Breast epithelium (tissue), 4 donors: ENCODE data around the gene RPH3AL. TPM values are rescaled to one million over a fixed set of nuclear protein-coding genes. Genes with fewer than 3 reads are reported as not detected.

ENCODE experiments used
- DNase-seq, 2 donors: peaks; one replicate each; pipeline ENCODE4 v3.0.0-alpha.2; 2019; ENCODE audit warnings: low spot score in 2 of 2
- H3K27ac ChIP-seq, 2 donors: fragments of 200-600 bp; sonication (generic) in 1 of 2; one replicate each; pipeline ENCODE4 v1.5.1; 2016 to 2019; ENCODE audit warnings: mild to moderate bottlenecking in 1 of 2
- H3K27me3 ChIP-seq, 2 donors: fragments of 200-600 bp; sonication (generic) in 1 of 2; one replicate each; pipeline versions ENCODE4 v1.5.1 to v1.6.0; 2017 to 2019; ENCODE audit warnings: control low read depth in 1 of 2, mild to moderate bottlenecking in 1 of 2
- H3K36me3 ChIP-seq: fragments of 200-600 bp; one replicate; pipeline ENCODE4 v1.5.1; 2019
- H3K4me1 ChIP-seq, 2 donors: fragments of 200-600 bp; sonication (generic); one replicate each; pipeline ENCODE4 v1.5.1; 2016 to 2019; ENCODE audit warnings: control low read depth in 1 of 2
- H3K4me3 ChIP-seq, 3 donors: fragments of 200-600 bp; sonication (generic); 1 replicate in 2 of 3; 2 replicates in 1 of 3; pipeline ENCODE4 v1.5.1; 2016 to 2019; ENCODE audit warnings: mild to moderate bottlenecking in 3 of 3, moderate library complexity in 2 of 3
- H3K9me3 ChIP-seq, 2 donors: fragments of 200-600 bp; sonication (generic) in 1 of 2; one replicate each; pipeline ENCODE4 v1.5.1; 2016 to 2019; ENCODE audit warnings: control low read depth in 1 of 2
- CTCF ChIP-seq, 3 donors: fragments of 450-650 bp; IDR thresholded peaks; one replicate each; pipeline ENCODE4 v1.5.1; 2016 to 2017; ENCODE audit warnings: antibody characterized with exemption in 3 of 3, mild to moderate bottlenecking in 3 of 3, moderate library complexity in 3 of 3
- POLR2A ChIP-seq: fragments of 450-650 bp; IDR thresholded peaks from one replicate; pipeline ENCODE4 v1.6.1; 2016; ENCODE audit warnings: antibody characterized with exemption, mild to moderate bottlenecking, moderate library complexity
- POLR2AphosphoS5 ChIP-seq, 3 donors: sonication (generic); formaldehyde crosslinking; IDR thresholded peaks; one replicate each; pipeline ENCODE4 v1.6.1; 2017; ENCODE audit warnings: antibody characterized with exemption in 3 of 3
- intact Hi-C: fragments of 100-400 bp; cut with DNase I; formaldehyde crosslinking; loops from one replicate; pipeline ENCODE4 v1.15.1; 2023; ENCODE audit warnings: low total_unique reads
- total RNA-seq, 3 donors: library from RNA; depleted of rRNA; stranded (reverse); fragments of >200 nt; gene quantifications; one replicate each; pipeline ENCODE4 v1.1.0, GENCODE V29; 2016

RPH3AL gene
- total RNA-seq, 3 donors from 2014 or later: 9.6 to 15.7 (median 15.4) TPM

DNA sequence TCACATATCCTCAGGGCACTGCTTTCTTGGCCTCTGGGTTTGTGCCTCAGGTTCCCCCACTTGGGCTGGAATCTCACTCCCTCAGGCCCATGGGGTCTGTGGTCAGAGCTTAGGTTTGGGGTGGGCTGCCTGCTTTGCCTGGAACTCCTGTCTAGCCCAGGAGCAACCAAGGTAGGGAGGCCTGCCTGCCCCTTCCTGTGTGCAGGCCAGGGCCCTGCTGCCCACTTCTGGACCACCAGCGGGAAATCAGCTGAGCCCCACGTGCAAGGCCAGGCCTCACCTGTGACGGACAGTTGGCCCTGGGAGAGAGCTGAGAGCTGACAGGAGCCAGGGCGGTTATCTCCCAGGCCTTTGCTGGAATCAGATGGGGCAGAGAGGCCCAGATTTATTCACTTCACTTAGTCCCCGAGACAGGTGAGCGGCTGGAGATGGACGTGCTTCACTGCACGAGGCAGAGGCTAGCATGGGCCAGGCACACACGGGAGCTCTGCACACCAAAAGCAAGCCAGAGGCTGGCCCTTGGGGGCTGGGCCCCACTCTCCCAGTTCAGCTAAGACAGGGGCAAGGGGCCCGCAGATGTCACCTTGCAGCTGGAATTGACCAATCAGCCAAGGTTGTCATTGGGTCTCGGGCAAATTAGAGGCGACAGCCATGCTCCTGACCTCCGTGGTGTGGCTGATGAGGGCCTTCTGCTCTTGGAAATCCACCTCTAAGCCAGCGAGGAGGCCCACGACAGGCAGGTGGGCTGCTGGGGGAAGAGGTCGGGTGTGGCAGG, 121.2 kb downstream of the RPH3AL start:
- Histone ChIP-seq H3K36me3 (no peaks in the 10 kb centered on the region), H3K4me1 (no peaks in the 10 kb centered on the region), H3K9me3 (no peaks in the 10 kb centered on the region), H3K4me3 (no peak overlapping the region), H3K27me3 (no peaks in the 10 kb centered on the region), H3K27ac (peak overlapping the region in 1 of 2 donors; percentile 85)
- intact Hi-C loops: no loop called here
- TF ChIP-seq POLR2A (no peak), CTCF (IDR thresholded peaks at IDR 0.05) (no peak), POLR2AphosphoS5 (IDR thresholded peaks at IDR 0.05) (no peak)
- peak in 1 of 2 donors; percentile 35 for DNase-seq

DNA sequence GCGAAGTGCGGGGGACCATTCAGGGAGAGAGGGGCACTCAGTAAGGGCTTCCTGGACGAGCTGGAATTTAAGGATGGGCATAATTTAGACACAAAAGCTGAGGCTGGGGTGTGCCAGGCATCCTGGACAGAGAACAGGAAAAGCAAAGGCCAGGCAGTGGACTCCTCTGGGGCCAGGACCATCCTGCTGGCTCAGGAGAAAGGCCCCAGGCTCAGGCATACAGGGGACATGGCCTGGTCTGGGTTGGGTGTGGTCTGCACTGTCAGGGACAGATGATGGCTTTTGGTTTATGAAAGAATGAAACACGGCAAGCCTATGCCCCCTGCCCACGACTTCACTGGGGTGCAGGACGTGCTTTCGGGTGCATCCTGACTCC, 122.2 kb downstream of the RPH3AL start:
- no peaks in the 10 kb centered on the region for H3K27me3 ChIP-seq
- H3K4me3 ChIP-seq: no peak overlapping the region
- intact Hi-C loops: no loop called here
- no peaks in the 10 kb centered on the region for H3K4me1 ChIP-seq
- TF ChIP-seq CTCF (IDR thresholded peaks at IDR 0.05) (no peak), POLR2A (no peak), POLR2AphosphoS5 (IDR thresholded peaks at IDR 0.05) (no peak)
- no peak for DNase-seq
- no peaks in the 10 kb centered on the region for H3K9me3 ChIP-seq
- H3K36me3 ChIP-seq: no peaks in the 10 kb centered on the region
- peak overlapping the region in 1 of 2 donors; percentile 38 for H3K27ac ChIP-seq

DNA sequence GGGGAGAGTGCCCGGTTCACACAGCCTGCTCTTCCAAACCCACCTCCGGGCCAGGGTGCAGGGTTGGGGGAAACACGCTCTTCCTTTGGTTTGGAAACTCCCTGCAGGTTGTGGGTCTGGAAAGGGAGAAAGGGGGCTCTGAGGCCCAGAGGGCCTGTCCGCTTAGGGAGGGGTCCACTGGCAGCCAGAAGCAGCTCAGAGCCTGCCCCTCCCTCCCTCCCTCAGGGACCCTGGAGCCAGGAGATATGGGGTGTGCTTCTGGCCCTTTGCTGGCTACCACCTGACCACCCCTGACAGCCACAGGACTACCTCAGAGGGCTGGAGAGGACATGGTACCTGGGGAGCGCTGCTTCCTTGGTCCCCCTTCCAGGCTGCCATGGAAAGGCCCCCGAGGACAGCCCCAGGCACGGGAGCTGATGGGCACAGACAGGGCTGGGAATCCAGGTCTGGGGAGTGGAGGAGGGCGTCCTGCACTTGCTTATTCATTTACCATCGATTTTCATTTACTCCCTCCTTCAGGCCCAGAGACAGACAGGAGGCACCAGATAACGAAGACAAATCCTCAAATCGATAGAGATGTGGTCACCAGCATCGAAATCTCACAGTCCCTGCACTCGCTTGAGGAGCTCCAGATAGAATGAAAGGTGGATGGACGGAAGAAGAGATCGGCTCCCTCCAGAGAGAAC, 122.8 kb downstream of the RPH3AL start:
- peak overlapping the region in 1 of 2 donors; percentile 38 for H3K27ac ChIP-seq
- no peaks in the 10 kb centered on the region for H3K27me3 ChIP-seq
- intact Hi-C loops: no loop called here
- no peak overlapping the region for H3K4me3 ChIP-seq
- DNase-seq: no peak
- no peak for TF ChIP-seq CTCF (IDR thresholded peaks at IDR 0.05)
- no peak for TF ChIP-seq POLR2A
- no peak for TF ChIP-seq POLR2AphosphoS5 (IDR thresholded peaks at IDR 0.05)
- H3K9me3 ChIP-seq: no peaks in the 10 kb centered on the region
- no peaks in the 10 kb centered on the region for H3K36me3 ChIP-seq
- H3K4me1 ChIP-seq: no peaks in the 10 kb centered on the region

- Histone ChIP-seq H3K36me3 (no peaks in the 10 kb centered on the region), H3K27me3 (no peaks in the 10 kb centered on the region), H3K9me3 (no peaks in the 10 kb centered on the region), H3K4me1 (no peaks in the 10 kb centered on the region), H3K27ac (peak overlapping the region in 1 of 2 donors; percentile 38), H3K4me3 (no peak overlapping the region)
- intact Hi-C loops: no loop called here
- TF ChIP-seq POLR2A (no peak), CTCF (IDR thresholded peaks at IDR 0.05) (no peak), POLR2AphosphoS5 (IDR thresholded peaks at IDR 0.05) (no peak)
- DNase-seq: no peak
Observed at GRCh38 chr17:228951-229708, 123.5 kb downstream of the RPH3AL start.
